Measurements from ENCODE around the gene FAM13A. TPM values are rescaled to one million over a fixed set of nuclear protein-coding genes. Genes with fewer than 3 reads are reported as not detected.

The FAM13A gene
- total RNA-seq, 3 donors from 2014 or later: 55.7 to 170 (median 118) TPM

DNA sequence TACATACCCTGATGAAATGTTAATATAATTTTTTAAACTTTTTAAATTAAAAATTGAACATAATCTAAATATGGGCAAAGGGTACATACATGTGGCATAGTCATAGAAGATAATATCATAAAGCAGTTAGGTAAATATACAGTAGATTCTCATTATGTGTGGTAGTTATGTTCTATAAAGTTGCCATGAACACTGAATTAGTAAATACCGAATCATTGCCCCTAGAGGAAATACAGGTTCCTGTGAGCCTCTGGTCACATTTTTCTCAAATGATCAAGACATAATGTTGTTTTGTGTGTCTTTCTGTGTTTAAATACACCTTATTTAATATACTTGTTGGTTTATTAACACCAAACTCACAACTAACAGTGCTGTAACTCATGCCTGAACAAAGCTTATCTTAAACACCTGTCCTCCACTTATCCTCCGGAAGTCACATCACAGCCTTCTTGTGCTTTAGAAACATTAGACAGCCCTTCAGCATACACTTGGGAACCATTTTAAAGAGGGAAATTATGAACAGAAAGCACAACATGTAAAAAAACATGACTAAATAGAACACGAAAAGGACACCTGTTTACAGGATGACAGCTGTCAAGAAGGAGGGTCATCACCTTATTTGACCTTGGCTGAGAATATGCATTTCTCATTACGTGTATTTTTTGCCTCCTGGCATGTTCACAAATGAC is 190.0 kb downstream of the FAM13A start:
- Histone ChIP-seq H3K4me3 (no peak overlapping the region), H3K9me3 (no peaks in the 10 kb centered on the region), H3K27me3 (no peaks in the 10 kb centered on the region), H3K4me1 (no peaks in the 10 kb centered on the region), H3K27ac (no peak overlapping the region), H3K36me3 (no peaks in the 10 kb centered on the region)
- DNase-seq (ENCODE audit: low spot score in 2 of 2): no peak
- intact Hi-C loops (cut with DNase I; ENCODE audit: low total_unique reads): no loop called here
- TF ChIP-seq POLR2AphosphoS5 (IDR thresholded peaks at IDR 0.05) (no peak), POLR2A (IDR thresholded peaks at IDR 0.05) (no peak)
- TF ChIP-seq, protein P1, sequence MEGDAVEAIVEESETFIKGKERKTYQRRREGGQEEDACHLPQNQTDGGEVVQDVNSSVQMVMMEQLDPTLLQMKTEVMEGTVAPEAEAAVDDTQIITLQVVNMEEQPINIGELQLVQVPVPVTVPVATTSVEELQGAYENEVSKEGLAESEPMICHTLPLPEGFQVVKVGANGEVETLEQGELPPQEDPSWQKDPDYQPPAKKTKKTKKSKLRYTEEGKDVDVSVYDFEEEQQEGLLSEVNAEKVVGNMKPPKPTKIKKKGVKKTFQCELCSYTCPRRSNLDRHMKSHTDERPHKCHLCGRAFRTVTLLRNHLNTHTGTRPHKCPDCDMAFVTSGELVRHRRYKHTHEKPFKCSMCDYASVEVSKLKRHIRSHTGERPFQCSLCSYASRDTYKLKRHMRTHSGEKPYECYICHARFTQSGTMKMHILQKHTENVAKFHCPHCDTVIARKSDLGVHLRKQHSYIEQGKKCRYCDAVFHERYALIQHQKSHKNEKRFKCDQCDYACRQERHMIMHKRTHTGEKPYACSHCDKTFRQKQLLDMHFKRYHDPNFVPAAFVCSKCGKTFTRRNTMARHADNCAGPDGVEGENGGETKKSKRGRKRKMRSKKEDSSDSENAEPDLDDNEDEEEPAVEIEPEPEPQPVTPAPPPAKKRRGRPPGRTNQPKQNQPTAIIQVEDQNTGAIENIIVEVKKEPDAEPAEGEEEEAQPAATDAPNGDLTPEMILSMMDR (IDR thresholded peaks at IDR 0.05): no peak

DNA sequence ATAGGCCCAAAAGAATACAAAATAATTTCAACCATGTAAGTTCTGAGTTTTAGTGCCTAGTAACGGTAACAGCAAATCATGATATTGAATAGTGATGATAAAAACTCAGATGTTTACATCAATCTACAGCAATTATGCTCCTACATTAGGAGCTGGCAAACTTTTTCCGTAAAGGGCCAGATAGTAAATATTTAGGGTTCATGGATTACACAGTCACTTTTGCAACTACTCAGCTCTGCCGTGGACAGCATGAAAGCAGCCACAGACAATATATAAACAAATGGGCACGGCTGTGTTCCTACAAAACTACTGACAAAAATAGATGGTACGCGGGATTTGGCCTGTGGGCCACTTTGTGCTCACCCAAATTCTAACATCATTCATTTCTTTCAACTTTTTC is 191.5 kb downstream of the FAM13A start:
- Histone ChIP-seq H3K27ac (no peak overlapping the region), H3K27me3 (no peaks in the 10 kb centered on the region), H3K4me1 (no peaks in the 10 kb centered on the region), H3K9me3 (no peaks in the 10 kb centered on the region), H3K36me3 (no peaks in the 10 kb centered on the region), H3K4me3 (no peak overlapping the region)
- no peak for DNase-seq (ENCODE audit: low spot score in 2 of 2)
- intact Hi-C loops (cut with DNase I; ENCODE audit: low total_unique reads): no loop called here
- TF ChIP-seq POLR2AphosphoS5 (IDR thresholded peaks at IDR 0.05) (no peak), POLR2A (IDR thresholded peaks at IDR 0.05) (no peak)
- TF ChIP-seq, protein P1 (IDR thresholded peaks at IDR 0.05): no peak

DNA sequence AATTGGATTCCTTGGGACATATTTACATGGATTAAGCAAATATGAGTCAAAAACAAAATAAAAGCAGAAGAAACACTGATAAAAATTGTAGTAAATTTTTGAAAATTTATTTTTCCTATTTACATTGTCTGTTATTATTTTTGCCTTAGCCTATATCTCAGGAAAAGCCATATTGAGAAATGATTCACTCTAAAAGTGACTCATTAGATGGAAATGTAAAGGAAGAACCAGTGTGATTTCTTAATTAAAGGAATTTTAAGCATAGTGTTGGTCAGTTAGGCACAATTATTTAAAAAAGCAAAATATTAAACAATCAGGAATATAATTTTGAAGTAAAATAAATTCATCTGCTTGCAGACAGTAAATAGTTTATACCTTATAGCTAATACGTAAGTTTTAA is 191.9 kb downstream of the FAM13A start:
- Histone ChIP-seq H3K27me3 (no peaks in the 10 kb centered on the region), H3K36me3 (no peaks in the 10 kb centered on the region), H3K4me1 (no peaks in the 10 kb centered on the region), H3K4me3 (no peak overlapping the region), H3K9me3 (no peaks in the 10 kb centered on the region), H3K27ac (no peak overlapping the region)
- intact Hi-C loops (cut with DNase I; ENCODE audit: low total_unique reads): no loop called here
- no peak for DNase-seq (ENCODE audit: low spot score in 2 of 2)
- no peak for TF ChIP-seq POLR2A (IDR thresholded peaks at IDR 0.05)
- TF ChIP-seq POLR2AphosphoS5 (IDR thresholded peaks at IDR 0.05): no peak
- TF ChIP-seq, protein P1 (IDR thresholded peaks at IDR 0.05): no peak

DNA sequence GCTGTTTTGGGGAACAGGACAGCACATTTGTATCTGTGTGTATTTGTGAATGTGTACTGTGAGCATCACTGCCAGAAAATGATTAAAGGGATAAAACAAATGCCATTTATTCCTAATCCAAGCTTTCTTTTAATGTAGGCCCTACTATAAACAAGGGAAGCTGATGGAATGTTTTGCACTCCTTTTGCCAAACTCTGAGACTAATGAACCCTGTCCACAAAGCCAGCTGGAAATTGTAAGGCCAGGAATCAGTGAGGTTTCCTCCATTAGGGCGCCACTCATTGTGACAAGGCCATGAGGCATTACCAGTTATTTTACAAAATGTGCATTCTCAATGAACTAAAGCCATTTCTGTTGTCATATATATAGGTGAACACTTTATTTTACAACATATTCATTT is 196.4 kb downstream of the FAM13A start:
- H3K27ac ChIP-seq: no peak overlapping the region
- DNase-seq (ENCODE audit: low spot score in 2 of 2): no peak
- H3K4me3 ChIP-seq: no peak overlapping the region
- no peaks in the 10 kb centered on the region for H3K27me3 ChIP-seq
- H3K36me3 ChIP-seq: no peaks in the 10 kb centered on the region
- no peaks in the 10 kb centered on the region for H3K4me1 ChIP-seq
- intact Hi-C loops (cut with DNase I; ENCODE audit: low total_unique reads): no loop called here
- no peaks in the 10 kb centered on the region for H3K9me3 ChIP-seq
- TF ChIP-seq POLR2A (IDR thresholded peaks at IDR 0.05): no peak
- TF ChIP-seq, protein P1 (IDR thresholded peaks at IDR 0.05): no peak
- no peak for TF ChIP-seq POLR2AphosphoS5 (IDR thresholded peaks at IDR 0.05)

DNA sequence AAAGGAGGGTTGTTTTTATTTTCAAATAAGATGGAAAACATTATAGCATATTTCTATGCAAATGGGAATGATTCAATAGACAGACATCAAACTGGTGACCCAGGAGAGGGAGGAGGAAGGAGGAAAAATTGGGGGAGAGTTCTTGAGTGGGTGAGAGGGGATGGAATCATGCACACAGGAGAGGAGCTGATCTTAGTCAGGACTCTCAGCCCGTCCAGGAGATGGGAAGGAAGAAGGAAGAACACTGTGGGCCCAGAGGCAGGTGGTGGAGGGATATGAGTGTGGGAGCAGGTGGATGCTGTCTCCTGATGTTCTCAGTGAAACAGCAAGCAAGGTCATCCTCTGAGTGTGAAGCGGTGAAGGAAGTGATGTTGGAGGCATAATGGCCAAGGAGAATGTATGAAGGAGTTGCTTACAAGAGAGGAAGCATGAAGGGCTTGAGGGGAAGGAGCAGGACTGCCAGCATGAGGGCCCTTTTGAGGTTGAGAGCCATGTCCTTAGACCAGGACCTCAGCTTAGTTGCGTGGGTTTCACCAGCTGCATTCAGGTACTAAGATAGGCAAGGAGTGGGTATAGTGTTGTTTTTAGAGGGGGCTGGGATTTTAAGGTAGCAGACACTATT is 197.7 kb downstream of the FAM13A start:
- no peak for TF ChIP-seq POLR2AphosphoS5 (IDR thresholded peaks at IDR 0.05)
- TF ChIP-seq POLR2A (IDR thresholded peaks at IDR 0.05): no peak
- TF ChIP-seq, protein P1 (IDR thresholded peaks at IDR 0.05): no peak
- H3K27me3 ChIP-seq: no peaks in the 10 kb centered on the region
- no peak for DNase-seq (ENCODE audit: low spot score in 2 of 2)
- H3K4me3 ChIP-seq: no peak overlapping the region
- intact Hi-C loops (cut with DNase I; ENCODE audit: low total_unique reads): no loop called here
- no peaks in the 10 kb centered on the region for H3K4me1 ChIP-seq
- H3K9me3 ChIP-seq: no peaks in the 10 kb centered on the region
- H3K36me3 ChIP-seq: no peaks in the 10 kb centered on the region
- H3K27ac ChIP-seq: no peak overlapping the region

Measured in breast epithelium (tissue), 4 donors.